Vagina (tissue), 2 donors: Measurements from ENCODE around the gene RSPH3. TPM values are rescaled to one million over a fixed set of nuclear protein-coding genes. Genes with fewer than 3 reads are reported as not detected.

ENCODE experiments used
- DNase-seq, 2 donors: peaks; one replicate each; pipeline ENCODE4 v3.0.0-alpha.2; 2017; ENCODE audit errors: extremely low spot score in 2 of 2
- H3K27ac ChIP-seq: fragments of 200-600 bp; sonication (generic); one replicate; pipeline ENCODE4 v1.5.1; 2019
- H3K27me3 ChIP-seq: fragments of 200-600 bp; sonication (generic); one replicate; pipeline ENCODE4 v1.5.1; 2019
- H3K36me3 ChIP-seq, 2 donors: fragments of 200-600 bp; sonication (generic); one replicate each; pipeline ENCODE4 v1.5.1; 2017 to 2019
- H3K4me1 ChIP-seq: fragments of 200-600 bp; sonication (generic); one replicate; pipeline ENCODE4 v1.5.1; 2019
- H3K4me3 ChIP-seq, 2 donors: fragments of 200-600 bp; sonication (generic); 1 replicate in 1 of 2; 2 replicates in 1 of 2; pipeline ENCODE4 v1.5.1; 2016 to 2019
- H3K9me3 ChIP-seq: fragments of 200-600 bp; sonication (generic); one replicate; pipeline ENCODE4 v1.5.1; 2019
- CTCF ChIP-seq, 3 experiments: fragments of 450-650 bp in 2 of 3; fragments of 200-600 bp in 1 of 3; sonication (generic) in 1 of 3; IDR thresholded peaks; one replicate each; pipeline ENCODE4 v1.5.1; 2017 to 2019; ENCODE audit warnings: antibody characterized with exemption in 3 of 3, mild to moderate bottlenecking in 2 of 3, moderate library complexity in 2 of 3
- POLR2A ChIP-seq, 2 donors: fragments of 450-650 bp; IDR thresholded peaks; one replicate each; pipeline ENCODE4 v1.6.1; 2017; ENCODE audit warnings: antibody characterized with exemption in 2 of 2, mild to moderate bottlenecking in 2 of 2, moderate library complexity in 2 of 2
- POLR2AphosphoS5 ChIP-seq, 2 donors: sonication (generic); formaldehyde crosslinking; IDR thresholded peaks; one replicate each; pipeline ENCODE4 v1.9.0; 2017; ENCODE audit warnings: antibody characterized with exemption in 2 of 2, mild to moderate bottlenecking in 2 of 2, low read depth in 1 of 2; ENCODE audit not compliant: insufficient read depth in 1 of 2
- intact Hi-C: fragments of 100-400 bp; cut with DNase I; formaldehyde crosslinking; loops from one replicate; pipeline ENCODE4 v1.15.1; 2023
- total RNA-seq: library from RNA; depleted of rRNA; stranded (reverse); fragments of >200 nt; gene quantifications from one replicate; pipeline ENCODE4 v1.2.3, GENCODE V29; 2016

Gene RSPH3, protein sequence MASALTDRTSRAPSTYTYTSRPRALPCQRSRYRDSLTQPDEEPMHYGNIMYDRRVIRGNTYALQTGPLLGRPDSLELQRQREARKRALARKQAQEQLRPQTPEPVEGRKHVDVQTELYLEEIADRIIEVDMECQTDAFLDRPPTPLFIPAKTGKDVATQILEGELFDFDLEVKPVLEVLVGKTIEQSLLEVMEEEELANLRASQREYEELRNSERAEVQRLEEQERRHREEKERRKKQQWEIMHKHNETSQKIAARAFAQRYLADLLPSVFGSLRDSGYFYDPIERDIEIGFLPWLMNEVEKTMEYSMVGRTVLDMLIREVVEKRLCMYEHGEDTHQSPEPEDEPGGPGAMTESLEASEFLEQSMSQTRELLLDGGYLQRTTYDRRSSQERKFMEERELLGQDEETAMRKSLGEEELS
- total RNA-seq: 14.5 TPM

- H3K36me3 ChIP-seq: no peaks in the 10 kb centered on the region
- H3K27ac ChIP-seq: peak within 1 kb of the TSS; percentile 84
- peak within 1 kb of the TSS; percentile 55 to 75 for H3K4me3 ChIP-seq
- TF ChIP-seq POLR2A (IDR thresholded peaks at IDR 0.05) (peak in 1 of 2 donors; percentile 31), POLR2AphosphoS5 (IDR thresholded peaks at IDR 0.05; ENCODE audit: insufficient read depth in 1 of 2, low read depth in 1 of 2) (peak; percentile 80 to 83), CTCF (IDR thresholded peaks at IDR 0.05) (peak in 2 of 3 experiments; percentile 1 to 49)
- H3K4me1 ChIP-seq: peaks cover 20% of the 10 kb centered on the region
- intact Hi-C loops: loop anchor here (10.0 kb wide), 1 partner anchor 295 kb away; no protein-coding TSS in a partner anchor
- DNase-seq: peak in 1 of 2 donors; percentile 94
- H3K27me3 ChIP-seq: no peaks in the 10 kb centered on the region
- no peaks in the 10 kb centered on the region for H3K9me3 ChIP-seq
Measured at GRCh38 chr6:158999666-159000403, at the start of gene RSPH3. Gene RSPH3 (minus strand): TSS chr6:159000202. CDS start chr6:158999550, 652 bp downstream.

DNA sequence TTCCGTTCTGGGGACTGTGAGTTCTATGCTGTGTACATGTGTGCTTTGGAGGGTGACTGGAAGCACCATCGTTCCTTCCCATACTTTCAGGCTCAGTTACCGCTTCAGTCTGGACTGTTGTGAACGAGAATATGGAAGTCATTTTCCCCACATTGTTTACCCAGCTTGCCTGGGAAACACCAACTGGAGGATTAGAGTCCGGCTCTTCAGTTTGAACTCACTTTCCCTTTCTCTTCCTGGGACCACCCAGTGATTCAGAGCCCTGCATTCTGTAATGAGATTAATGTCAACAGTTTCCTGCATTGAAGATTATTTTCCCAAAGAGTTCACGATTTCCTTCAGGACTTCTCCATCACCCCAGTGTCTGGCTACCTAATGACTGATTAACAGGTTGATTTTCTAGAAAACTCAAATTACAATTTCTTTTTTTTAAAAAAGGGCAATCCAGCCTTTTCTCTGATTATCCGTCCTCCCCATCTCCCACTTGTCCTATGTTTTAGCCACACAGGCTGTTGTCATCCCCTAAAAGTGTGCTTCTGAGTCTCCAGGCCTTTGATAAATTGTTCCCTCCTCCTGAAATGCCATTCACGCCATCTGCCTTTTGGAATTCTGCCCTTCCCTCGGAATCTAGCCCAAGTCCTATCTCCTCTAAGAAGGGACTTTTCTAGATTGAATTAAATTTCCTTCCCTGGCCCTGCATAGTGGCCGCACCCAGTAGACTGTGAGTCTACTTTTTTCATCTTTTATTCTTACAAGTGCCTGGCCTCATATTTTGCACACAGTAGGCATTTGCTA is 48.1 kb upstream of the RSPH3 start:
- TF ChIP-seq POLR2AphosphoS5 (IDR thresholded peaks at IDR 0.05; ENCODE audit: insufficient read depth in 1 of 2, low read depth in 1 of 2) (no peak), CTCF (IDR thresholded peaks at IDR 0.05) (no peak), POLR2A (IDR thresholded peaks at IDR 0.05) (no peak)
- H3K4me3 ChIP-seq: no peak overlapping the region
- H3K4me1 ChIP-seq: no peaks in the 10 kb centered on the region
- intact Hi-C loops: no loop called here
- H3K27me3 ChIP-seq: no peaks in the 10 kb centered on the region
- H3K9me3 ChIP-seq: no peaks in the 10 kb centered on the region
- H3K27ac ChIP-seq: no peak overlapping the region
- H3K36me3 ChIP-seq: no peaks in the 10 kb centered on the region
- peak in 1 of 2 donors; percentile 34 for DNase-seq

DNA sequence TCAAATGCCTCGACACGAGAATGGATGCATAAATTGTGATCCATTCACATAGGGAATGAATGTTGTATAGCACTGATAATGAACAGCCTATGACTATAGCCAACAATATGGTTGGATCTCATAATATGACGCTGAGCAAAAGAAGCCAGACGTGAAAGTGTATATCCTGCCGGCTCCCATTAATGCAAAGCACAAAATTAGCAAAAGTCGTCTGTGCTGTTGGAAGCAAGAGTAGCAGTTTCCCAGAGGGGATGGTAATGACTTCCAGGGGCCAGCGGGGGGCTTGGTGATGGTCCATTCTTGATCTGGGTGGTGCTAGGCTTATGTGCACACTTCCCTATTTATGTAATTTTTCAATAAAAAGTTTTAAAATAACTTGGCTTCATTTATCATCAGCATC is 45.8 kb upstream of the RSPH3 start:
- no peaks in the 10 kb centered on the region for H3K36me3 ChIP-seq
- no peak overlapping the region for H3K27ac ChIP-seq
- intact Hi-C loops: no loop called here
- TF ChIP-seq POLR2AphosphoS5 (IDR thresholded peaks at IDR 0.05; ENCODE audit: insufficient read depth in 1 of 2, low read depth in 1 of 2) (no peak), CTCF (IDR thresholded peaks at IDR 0.05) (no peak), POLR2A (IDR thresholded peaks at IDR 0.05) (no peak)
- H3K9me3 ChIP-seq: no peaks in the 10 kb centered on the region
- H3K4me3 ChIP-seq: no peak overlapping the region
- no peaks in the 10 kb centered on the region for H3K27me3 ChIP-seq
- no peaks in the 10 kb centered on the region for H3K4me1 ChIP-seq
- no peak for DNase-seq

GRCh38 chr6:159044899-159045727 is 45.1 kb upstream of the RSPH3 start, which contains the start of gene TAGAP:
Gene TAGAP (minus strand): TSS chr6:159044991. CDS start chr6:159044146, 845 bp downstream.
- Histone ChIP-seq H3K4me3 (peak within 1 kb of the TSS in 1 of 2 donors; percentile 30), H3K4me1 (no peaks in the 10 kb centered on the region)

More at GRCh38 chr6:159044899-159045727, 45.1 kb upstream of the RSPH3 start, which contains the start of gene TAGAP:
- no peaks in the 10 kb centered on the region for H3K9me3 ChIP-seq
- DNase-seq: peak; percentile 37 to 62
- H3K36me3 ChIP-seq: no peaks in the 10 kb centered on the region
- peak within 1 kb of the TSS; percentile 34 for H3K27ac ChIP-seq
- H3K27me3 ChIP-seq: no peaks in the 10 kb centered on the region
- intact Hi-C loops: no loop called here
- TF ChIP-seq POLR2A (IDR thresholded peaks at IDR 0.05) (peak in 1 of 2 donors; percentile 32), POLR2AphosphoS5 (IDR thresholded peaks at IDR 0.05; ENCODE audit: insufficient read depth in 1 of 2, low read depth in 1 of 2) (no peak)
